Neural cell (in vitro differentiated cells): ENCODE data around the gene LCT. TPM values are rescaled to one million over a fixed set of nuclear protein-coding genes. Genes with fewer than 3 reads are reported as not detected.

Experiments
- H2AFZ ChIP-seq: fragments of 200-600, 300-800 bp; sonication (generic), shearing (Covaris generic); 2 replicates; pipeline ENCODE4 v1.6.0; 2014; ENCODE audit warnings: low read depth, mild to moderate bottlenecking, antibody characterized with exemption, low read length, moderate library complexity
- H3F3A ChIP-seq: fragments of 200-600 bp; shearing (Covaris generic); 2 replicates; pipeline ENCODE4 v1.6.1; 2016; ENCODE audit warnings: mild to moderate bottlenecking, moderate library complexity, mixed read lengths, antibody characterized with exemption, low read length; ENCODE audit not compliant: insufficient read depth, poor library complexity, severe bottlenecking
- H3K27ac ChIP-seq: fragments of 200-600, 300-800 bp; sonication (generic), shearing (Covaris generic); 2 replicates; pipeline ENCODE4 v1.5.1; 2014; ENCODE audit warnings: mild to moderate bottlenecking, low read length, moderate library complexity
- H3K27me3 ChIP-seq: fragments of 300-800, 200-600 bp; sonication (generic), shearing (Covaris generic); 2 replicates; pipeline ENCODE4 v1.6.0; 2014; ENCODE audit warnings: mild to moderate bottlenecking, low read depth, low read length, moderate library complexity; ENCODE audit not compliant: insufficient read depth
- H3K36me3 ChIP-seq: fragments of 300-800, 200-600 bp; sonication (generic), shearing (Covaris generic); 2 replicates; pipeline ENCODE4 v1.5.1; 2014; ENCODE audit warnings: mild to moderate bottlenecking, antibody characterized with exemption, low read length, moderate library complexity; ENCODE audit not compliant: insufficient read depth
- H3K4me2 ChIP-seq: fragments of 300-800, 200-600 bp; sonication (generic), shearing (Covaris generic); 2 replicates; pipeline ENCODE4 v1.6.0; 2014; ENCODE audit warnings: mild to moderate bottlenecking, low read length
- H3K4me3 ChIP-seq: fragments of 300-800, 200-600 bp; sonication (generic), shearing (Covaris generic); 2 replicates; pipeline ENCODE4 v1.5.1; 2014; ENCODE audit warnings: mild to moderate bottlenecking, low read length, moderate library complexity
- H3K79me2 ChIP-seq: fragments of 200-600 bp; shearing (Covaris generic); replicated peaks from 2 replicates; pipeline ENCODE4 v1.6.0; 2014; ENCODE audit warnings: mild to moderate bottlenecking, low read length, moderate library complexity; ENCODE audit not compliant: insufficient read depth
- H3K9ac ChIP-seq: fragments of 300-800, 200-600 bp; sonication (generic), shearing (Covaris generic); 2 replicates; pipeline ENCODE4 v1.6.1; 2016; ENCODE audit warnings: mild to moderate bottlenecking, low read length, mixed read lengths
- H3K9me2 ChIP-seq: fragments of 200-600 bp; shearing (Covaris generic); 2 replicates; pipeline ENCODE4 v1.6.1; 2016; ENCODE audit warnings: mild to moderate bottlenecking, low read length, mixed read lengths; ENCODE audit not compliant: insufficient read depth
- H3K9me3 ChIP-seq: fragments of 200-600, 300-800 bp; sonication (generic), shearing (Covaris generic); 2 replicates; pipeline ENCODE4 v1.6.1; 2016; ENCODE audit warnings: mild to moderate bottlenecking, mixed run types, low read length, moderate library complexity, mixed read lengths
- H4K20me1 ChIP-seq: fragments of 200-600 bp; shearing (Covaris generic); 2 replicates; pipeline ENCODE4 v1.6.1; 2016; ENCODE audit warnings: mild to moderate bottlenecking, mixed run types; ENCODE audit not compliant: insufficient read depth
- EP300 ChIP-seq: fragments of 450-650 bp; conservative IDR thresholded peaks from 2 replicates; pipeline ENCODE4 v1.6.1; 2014; ENCODE audit warnings: antibody characterized with exemption, mild to moderate bottlenecking, moderate library complexity; ENCODE audit not compliant: poor library complexity, severe bottlenecking
- EZH2 ChIP-seq: fragments of 200-600, 300-800 bp; shearing (Covaris generic), sonication (generic); IDR thresholded peaks from 2 replicates; pipeline ENCODE4 v1.6.1; 2014; ENCODE audit warnings: antibody characterized with exemption, low read length, borderline replicate concordance, mild to moderate bottlenecking; ENCODE audit not compliant: insufficient read depth, poor library complexity, severe bottlenecking
- MXI1 ChIP-seq: fragments of 450-650 bp; conservative IDR thresholded peaks from 2 replicates; pipeline ENCODE4 v1.6.1; 2014; ENCODE audit warnings: antibody characterized with exemption, mild to moderate bottlenecking; ENCODE audit not compliant: poor library complexity, severe bottlenecking
- POLR2AphosphoS5 ChIP-seq: IDR thresholded peaks from 2 replicates; pipeline ENCODE4 v1.6.1; 2012
- RAD21 ChIP-seq: fragments of 450-650 bp; conservative IDR thresholded peaks from 2 replicates; pipeline ENCODE4 v1.6.1; 2014; ENCODE audit warnings: antibody characterized with exemption, mild to moderate bottlenecking, moderate library complexity
- SMC3 ChIP-seq: fragments of 450-650 bp; conservative IDR thresholded peaks from 2 replicates; pipeline ENCODE4 v1.6.1; 2014; ENCODE audit warnings: antibody characterized with exemption, mild to moderate bottlenecking, moderate library complexity; ENCODE audit not compliant: poor library complexity
- TAF1 ChIP-seq: IDR thresholded peaks from 2 replicates; pipeline ENCODE4 v1.6.1; 2012; ENCODE audit warnings: low read depth
- polyA plus RNA-seq: library from polyadenylated mRNA; depleted of rRNA; stranded (reverse); fragments of >200 nt; gene quantifications from 2 replicates; pipeline ENCODE4 v1.2.3, GENCODE V29; 2014
- TF ChIP-seq, protein P1 (sequence below): fragments of 450-650 bp; IDR thresholded peaks from 2 replicates; pipeline ENCODE4 v1.5.1; 2014; ENCODE audit warnings: antibody characterized with exemption, mild to moderate bottlenecking, moderate library complexity; ENCODE audit not compliant: poor library complexity, severe bottlenecking
- TF ChIP-seq, protein P2 (sequence below): IDR thresholded peaks from 2 replicates; pipeline ENCODE4 v1.6.1; 2012; ENCODE audit warnings: borderline replicate concordance

The LCT gene
- polyA plus RNA-seq, 1 donor from 2014 or later: not detected

DNA sequence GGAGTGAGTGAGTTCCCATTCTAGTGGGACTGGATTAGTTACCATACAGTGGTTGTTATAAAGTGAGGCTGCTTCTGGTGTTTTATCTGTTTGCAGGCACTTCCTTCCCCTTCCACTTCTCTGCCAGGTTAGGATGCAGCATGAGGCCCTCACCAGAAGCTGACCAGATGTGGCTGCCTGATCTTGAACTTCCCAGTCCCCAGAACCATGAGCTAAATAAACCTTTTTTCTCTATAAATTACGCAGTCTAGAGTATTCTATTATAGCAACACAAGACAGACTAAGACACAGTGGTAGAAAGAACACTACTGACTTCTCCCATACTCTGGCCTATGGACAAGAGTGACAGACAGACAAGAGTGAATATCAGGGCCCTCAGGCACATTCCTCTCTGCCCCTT lies 14.1 kb downstream of the LCT start:
- Histone ChIP-seq H3K4me2 (no peak overlapping the region), H3K36me3 (no peaks in the 10 kb centered on the region), H2AFZ (no peak overlapping the region), H3K9ac (no peak overlapping the region), H3K9me3 (no peaks in the 10 kb centered on the region), H4K20me1 (no peaks in the 10 kb centered on the region), H3K27me3 (no peaks in the 10 kb centered on the region), H3K4me3 (no peak overlapping the region), H3K9me2 (no peaks in the 10 kb centered on the region), H3F3A (no peaks in the 10 kb centered on the region), H3K27ac (no peak overlapping the region), H3K79me2 (no peaks in the 10 kb centered on the region)
- TF ChIP-seq MXI1 (no peak), TAF1 (no peak), EZH2 (no peak)

DNA sequence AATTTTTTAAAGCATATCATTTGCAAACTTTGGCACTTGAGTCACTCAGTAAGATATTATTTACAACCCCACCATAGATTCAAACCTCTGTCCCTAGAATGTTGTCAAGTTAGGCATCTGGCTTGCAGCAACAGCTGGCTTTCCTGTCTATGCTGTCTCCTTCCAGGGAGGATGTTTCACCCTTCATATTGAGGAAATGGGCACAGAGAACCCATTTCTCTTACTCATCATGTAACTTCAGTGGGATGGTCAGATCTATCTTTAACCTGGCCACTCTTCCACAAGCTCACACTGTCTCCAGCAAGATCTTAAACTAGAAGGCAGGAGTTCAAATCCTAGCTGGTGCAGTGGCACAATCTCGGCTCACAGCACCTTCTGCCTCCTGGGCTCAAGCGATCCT lies 15.8 kb downstream of the LCT start:
- no peaks in the 10 kb centered on the region for H3K36me3 ChIP-seq
- no peaks in the 10 kb centered on the region for H3K79me2 ChIP-seq
- no peaks in the 10 kb centered on the region for H3K27me3 ChIP-seq
- H4K20me1 ChIP-seq: no peaks in the 10 kb centered on the region
- no peaks in the 10 kb centered on the region for H3K9me2 ChIP-seq
- TF ChIP-seq MXI1 (no peak), RAD21 (no peak), EZH2 (no peak), SMC3 (no peak), POLR2AphosphoS5 (no peak), EP300 (no peak), TAF1 (no peak)
- TF ChIP-seq, protein P1, sequence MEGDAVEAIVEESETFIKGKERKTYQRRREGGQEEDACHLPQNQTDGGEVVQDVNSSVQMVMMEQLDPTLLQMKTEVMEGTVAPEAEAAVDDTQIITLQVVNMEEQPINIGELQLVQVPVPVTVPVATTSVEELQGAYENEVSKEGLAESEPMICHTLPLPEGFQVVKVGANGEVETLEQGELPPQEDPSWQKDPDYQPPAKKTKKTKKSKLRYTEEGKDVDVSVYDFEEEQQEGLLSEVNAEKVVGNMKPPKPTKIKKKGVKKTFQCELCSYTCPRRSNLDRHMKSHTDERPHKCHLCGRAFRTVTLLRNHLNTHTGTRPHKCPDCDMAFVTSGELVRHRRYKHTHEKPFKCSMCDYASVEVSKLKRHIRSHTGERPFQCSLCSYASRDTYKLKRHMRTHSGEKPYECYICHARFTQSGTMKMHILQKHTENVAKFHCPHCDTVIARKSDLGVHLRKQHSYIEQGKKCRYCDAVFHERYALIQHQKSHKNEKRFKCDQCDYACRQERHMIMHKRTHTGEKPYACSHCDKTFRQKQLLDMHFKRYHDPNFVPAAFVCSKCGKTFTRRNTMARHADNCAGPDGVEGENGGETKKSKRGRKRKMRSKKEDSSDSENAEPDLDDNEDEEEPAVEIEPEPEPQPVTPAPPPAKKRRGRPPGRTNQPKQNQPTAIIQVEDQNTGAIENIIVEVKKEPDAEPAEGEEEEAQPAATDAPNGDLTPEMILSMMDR: no peak
- TF ChIP-seq, protein P2, sequence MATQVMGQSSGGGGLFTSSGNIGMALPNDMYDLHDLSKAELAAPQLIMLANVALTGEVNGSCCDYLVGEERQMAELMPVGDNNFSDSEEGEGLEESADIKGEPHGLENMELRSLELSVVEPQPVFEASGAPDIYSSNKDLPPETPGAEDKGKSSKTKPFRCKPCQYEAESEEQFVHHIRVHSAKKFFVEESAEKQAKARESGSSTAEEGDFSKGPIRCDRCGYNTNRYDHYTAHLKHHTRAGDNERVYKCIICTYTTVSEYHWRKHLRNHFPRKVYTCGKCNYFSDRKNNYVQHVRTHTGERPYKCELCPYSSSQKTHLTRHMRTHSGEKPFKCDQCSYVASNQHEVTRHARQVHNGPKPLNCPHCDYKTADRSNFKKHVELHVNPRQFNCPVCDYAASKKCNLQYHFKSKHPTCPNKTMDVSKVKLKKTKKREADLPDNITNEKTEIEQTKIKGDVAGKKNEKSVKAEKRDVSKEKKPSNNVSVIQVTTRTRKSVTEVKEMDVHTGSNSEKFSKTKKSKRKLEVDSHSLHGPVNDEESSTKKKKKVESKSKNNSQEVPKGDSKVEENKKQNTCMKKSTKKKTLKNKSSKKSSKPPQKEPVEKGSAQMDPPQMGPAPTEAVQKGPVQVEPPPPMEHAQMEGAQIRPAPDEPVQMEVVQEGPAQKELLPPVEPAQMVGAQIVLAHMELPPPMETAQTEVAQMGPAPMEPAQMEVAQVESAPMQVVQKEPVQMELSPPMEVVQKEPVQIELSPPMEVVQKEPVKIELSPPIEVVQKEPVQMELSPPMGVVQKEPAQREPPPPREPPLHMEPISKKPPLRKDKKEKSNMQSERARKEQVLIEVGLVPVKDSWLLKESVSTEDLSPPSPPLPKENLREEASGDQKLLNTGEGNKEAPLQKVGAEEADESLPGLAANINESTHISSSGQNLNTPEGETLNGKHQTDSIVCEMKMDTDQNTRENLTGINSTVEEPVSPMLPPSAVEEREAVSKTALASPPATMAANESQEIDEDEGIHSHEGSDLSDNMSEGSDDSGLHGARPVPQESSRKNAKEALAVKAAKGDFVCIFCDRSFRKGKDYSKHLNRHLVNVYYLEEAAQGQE: no peak
- H2AFZ ChIP-seq: no peak overlapping the region
- H3K9me3 ChIP-seq: no peaks in the 10 kb centered on the region
- no peak overlapping the region for H3K27ac ChIP-seq
- H3F3A ChIP-seq: no peaks in the 10 kb centered on the region
- H3K4me3 ChIP-seq: no peak overlapping the region
- no peak overlapping the region for H3K4me2 ChIP-seq
- H3K9ac ChIP-seq: no peak overlapping the region
